Stimulated activated CD4-positive, alpha-beta T cell treated with anti-CD3 and anti-CD28 coated beads, Interleukin-1b, Interleukin-23, amount 100 ng/mL, for 24 hours (primary cell): ENCODE results near the gene ACTL7A.
A peak's percentile ranks its signal among the peaks of the same experiment; 100 is the strongest.
"Not testable (repeated sequence)": the region's sequence is repeated elsewhere in the genome, so short reads cannot be mapped to it uniquely, and the experiment has no call there.

Experiments
- DNase-seq, 4 experiments: peaks; one replicate each; pipeline ENCODE4 v3.0.0-alpha.2; 2020; ENCODE audit warnings: low read depth in 4 of 4, low spot score in 1 of 4

Gene ACTL7A

GRCh38 chr9:108861997-108862396 lies at the start of gene ACTL7A:
Gene ACTL7A (plus strand): TSS chr9:108862266. CDS start chr9:108862323, 57 bp downstream.
- DNase-seq = no peak

GRCh38 chr9:108812396-108813025 lies 49.6 kb upstream of the ACTL7A start:
- DNase-seq = no peak

GRCh38 chr9:108813951-108814601 lies 48.0 kb upstream of the ACTL7A start:
- no peak for DNase-seq

- DNase-seq = no peak
Observed at GRCh38 chr9:108815156-108815555, 46.9 kb upstream of the ACTL7A start.

- DNase-seq = no peak
Observed at GRCh38 chr9:108816037-108816436, 46.0 kb upstream of the ACTL7A start.

GRCh38 chr9:108823829-108824228 lies 38.2 kb upstream of the ACTL7A start:
- no peak for DNase-seq

- no peak for DNase-seq
Observed at GRCh38 chr9:108830272-108830671, 31.8 kb upstream of the ACTL7A start.

GRCh38 chr9:108831496-108832178 lies 30.4 kb upstream of the ACTL7A start:
- DNase-seq = no peak

- DNase-seq = no peak
Observed at GRCh38 chr9:108832179-108832500, 29.9 kb upstream of the ACTL7A start.

GRCh38 chr9:108834959-108835665 lies 27.0 kb upstream of the ACTL7A start:
- DNase-seq = no peak

GRCh38 chr9:108835831-108836230 lies 26.2 kb upstream of the ACTL7A start:
- DNase-seq = no peak

GRCh38 chr9:108836319-108836718 lies 25.7 kb upstream of the ACTL7A start:
- DNase-seq = no peak

- no peak for DNase-seq
Observed at GRCh38 chr9:108836781-108837180, 25.3 kb upstream of the ACTL7A start.

GRCh38 chr9:108837530-108837929 lies 24.5 kb upstream of the ACTL7A start:
- no peak for DNase-seq

- no peak for DNase-seq
Observed at GRCh38 chr9:108838017-108838416, 24.0 kb upstream of the ACTL7A start.

GRCh38 chr9:108839561-108839960 lies 22.5 kb upstream of the ACTL7A start:
- not testable (repeated sequence) for DNase-seq

- peak in 1 of 4 experiments; percentile 0 for DNase-seq
Observed at GRCh38 chr9:108842610-108843295, 19.3 kb upstream of the ACTL7A start.

- DNase-seq = no peak
Observed at GRCh38 chr9:108844391-108844790, 17.7 kb upstream of the ACTL7A start.

GRCh38 chr9:108844856-108845255 lies 17.2 kb upstream of the ACTL7A start:
- no peak for DNase-seq

- DNase-seq = no peak
Observed at GRCh38 chr9:108845507-108845906, 16.6 kb upstream of the ACTL7A start.

- DNase-seq = no peak
Observed at GRCh38 chr9:108845947-108846346, 16.1 kb upstream of the ACTL7A start.
